Right atrium auricular region (tissue), 2 donors: ENCODE measurements around the gene PRICKLE3. TPM values are rescaled to one million over a fixed set of nuclear protein-coding genes. Genes with fewer than 3 reads are reported as not detected.
"Not testable (repeated sequence)": the region's sequence is repeated elsewhere in the genome, so short reads cannot be mapped to it uniquely, and the experiment has no call there.

ENCODE experiments used
- DNase-seq: peaks from one replicate; pipeline ENCODE4 v3.0.0-alpha.2; 2019; ENCODE audit warnings: low spot score
- H3K27ac ChIP-seq, 2 donors: fragments of 200-600 bp; sonication (generic); 1 replicate in 1 of 2; 2 replicates in 1 of 2; pipeline ENCODE4 v1.5.1; 2016 to 2019
- H3K27me3 ChIP-seq, 2 donors: fragments of 200-600 bp; sonication (generic); one replicate each; pipeline versions ENCODE4 v1.5.1 to v1.6.0; 2017 to 2019
- H3K36me3 ChIP-seq: fragments of 200-600 bp; sonication (generic); one replicate; pipeline ENCODE4 v1.5.1; 2016
- H3K4me1 ChIP-seq, 2 donors: fragments of 200-600 bp; sonication (generic); one replicate each; pipeline versions ENCODE4 v1.5.1 to v1.6.0; 2017 to 2019
- H3K4me3 ChIP-seq, 2 donors: fragments of 200-600 bp; sonication (generic); 1 replicate in 1 of 2; 2 replicates in 1 of 2; pipeline ENCODE4 v1.5.1; 2017 to 2019; ENCODE audit warnings: mild to moderate bottlenecking in 1 of 2, moderate library complexity in 1 of 2
- H3K9me3 ChIP-seq, 2 donors: fragments of 200-600 bp; sonication (generic); one replicate each; pipeline ENCODE4 v1.5.1; 2019
- total RNA-seq, 2 donors: library from RNA; depleted of rRNA; stranded (reverse); fragments of >200 nt; gene quantifications; one replicate each; pipeline ENCODE4 v1.1.0, GENCODE V29; 2016
- TF ChIP-seq, protein P1 (sequence below), 2 donors: fragments of 200-600 bp; sonication (generic); IDR thresholded peaks; one replicate each; pipeline ENCODE4 v1.5.1; 2019; ENCODE audit warnings: antibody characterized with exemption in 2 of 2

The PRICKLE3 gene
- total RNA-seq, 2 donors from 2014 or later = 7.2 to 12.7 TPM

DNA sequence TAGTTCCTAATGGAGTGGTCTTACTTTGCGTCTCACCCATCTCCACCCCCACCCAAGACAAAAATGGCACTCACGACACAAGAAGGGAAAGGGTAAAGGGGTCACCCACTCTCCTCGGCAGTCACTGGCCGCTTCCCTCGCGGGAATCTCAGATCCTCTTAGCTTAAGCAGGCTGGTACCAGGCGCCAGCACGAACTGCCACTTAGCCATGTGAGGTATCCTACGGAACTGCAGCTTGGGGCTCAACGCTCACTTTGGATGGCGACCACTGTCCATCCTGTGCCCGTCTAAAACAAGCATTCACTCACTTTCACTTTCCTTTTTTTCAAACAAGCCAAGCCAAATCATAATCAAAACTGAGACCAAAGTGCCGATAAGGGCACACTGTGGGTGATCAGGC is 38.2 kb downstream of the PRICKLE3 start:
- TF ChIP-seq, protein P1, sequence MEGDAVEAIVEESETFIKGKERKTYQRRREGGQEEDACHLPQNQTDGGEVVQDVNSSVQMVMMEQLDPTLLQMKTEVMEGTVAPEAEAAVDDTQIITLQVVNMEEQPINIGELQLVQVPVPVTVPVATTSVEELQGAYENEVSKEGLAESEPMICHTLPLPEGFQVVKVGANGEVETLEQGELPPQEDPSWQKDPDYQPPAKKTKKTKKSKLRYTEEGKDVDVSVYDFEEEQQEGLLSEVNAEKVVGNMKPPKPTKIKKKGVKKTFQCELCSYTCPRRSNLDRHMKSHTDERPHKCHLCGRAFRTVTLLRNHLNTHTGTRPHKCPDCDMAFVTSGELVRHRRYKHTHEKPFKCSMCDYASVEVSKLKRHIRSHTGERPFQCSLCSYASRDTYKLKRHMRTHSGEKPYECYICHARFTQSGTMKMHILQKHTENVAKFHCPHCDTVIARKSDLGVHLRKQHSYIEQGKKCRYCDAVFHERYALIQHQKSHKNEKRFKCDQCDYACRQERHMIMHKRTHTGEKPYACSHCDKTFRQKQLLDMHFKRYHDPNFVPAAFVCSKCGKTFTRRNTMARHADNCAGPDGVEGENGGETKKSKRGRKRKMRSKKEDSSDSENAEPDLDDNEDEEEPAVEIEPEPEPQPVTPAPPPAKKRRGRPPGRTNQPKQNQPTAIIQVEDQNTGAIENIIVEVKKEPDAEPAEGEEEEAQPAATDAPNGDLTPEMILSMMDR (IDR thresholded peaks at IDR 0.05) = no peak
- no peaks in the 10 kb centered on the region for H3K4me1 ChIP-seq
- no peak overlapping the region for H3K27ac ChIP-seq
- H3K27me3 ChIP-seq = no peaks in the 10 kb centered on the region
- no peaks in the 10 kb centered on the region for H3K9me3 ChIP-seq
- no peak for DNase-seq
- no peaks in the 10 kb centered on the region for H3K36me3 ChIP-seq
- H3K4me3 ChIP-seq = no peak overlapping the region

DNA sequence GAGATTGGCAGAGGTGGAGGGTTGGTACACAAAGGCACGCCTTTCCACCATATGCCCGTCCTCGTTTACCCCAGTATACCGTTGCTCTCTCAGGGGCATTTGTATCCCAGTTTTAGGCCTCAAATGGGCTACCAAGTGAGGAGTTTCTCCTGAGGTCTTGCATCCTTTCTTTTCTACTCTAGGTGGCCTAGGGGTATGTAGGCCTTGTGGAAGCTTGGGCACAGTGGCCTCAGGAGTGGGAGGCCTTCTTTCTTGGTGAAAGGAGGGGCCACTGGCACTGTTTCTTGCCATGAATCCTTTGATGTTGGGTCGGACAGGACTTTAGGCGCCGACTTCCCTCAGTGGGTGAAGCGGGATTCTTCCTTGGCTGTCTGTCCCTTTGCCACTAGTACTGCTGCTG is 38.9 kb downstream of the PRICKLE3 start:
- H3K36me3 ChIP-seq = no peaks in the 10 kb centered on the region
- TF ChIP-seq, protein P1 (IDR thresholded peaks at IDR 0.05) = no peak
- no peaks in the 10 kb centered on the region for H3K27me3 ChIP-seq
- H3K4me1 ChIP-seq = no peaks in the 10 kb centered on the region
- H3K27ac ChIP-seq = no peak overlapping the region
- no peaks in the 10 kb centered on the region for H3K9me3 ChIP-seq
- no peak overlapping the region for H3K4me3 ChIP-seq
- DNase-seq = no peak

DNA sequence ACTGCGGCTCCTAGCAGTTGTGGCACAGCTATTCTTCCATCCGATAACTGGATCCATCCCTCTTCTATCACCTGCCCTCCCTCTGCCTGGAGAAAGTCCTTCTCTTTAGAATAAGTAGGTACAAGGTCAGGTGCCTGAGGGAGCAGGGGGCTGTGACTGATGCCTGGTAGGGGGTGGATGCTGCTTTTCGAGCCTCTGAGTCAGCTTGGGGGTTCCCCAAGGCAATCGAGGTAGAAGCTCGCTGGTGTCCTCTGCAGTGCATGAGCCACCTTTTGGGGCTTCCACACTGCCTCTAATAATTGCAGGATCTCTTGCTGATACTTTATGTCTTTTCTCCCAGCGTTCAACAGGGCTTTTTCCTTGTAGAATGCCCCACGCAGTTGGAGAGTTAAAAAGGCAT is 43.0 kb downstream of the PRICKLE3 start:
- DNase-seq, H3K27me3 ChIP-seq, H3K4me1 ChIP-seq, H3K27ac ChIP-seq, H3K36me3 ChIP-seq, H3K4me3 ChIP-seq: not testable (repeated sequence)
- H3K9me3 ChIP-seq = peaks cover 7 to 29% of the 10 kb centered on the region in 2 donors

- DNase-seq, H3K4me3 ChIP-seq, H3K27me3 ChIP-seq, H3K4me1 ChIP-seq, H3K27ac ChIP-seq, H3K36me3 ChIP-seq: not testable (repeated sequence)
- H3K9me3 ChIP-seq = peaks cover 7 to 29% of the 10 kb centered on the region in 2 donors
- TF ChIP-seq, protein P1 (IDR thresholded peaks at IDR 0.05) = peak; percentile 21 to 59
Observed at GRCh38 chrX:49142264-49142663, 43.9 kb downstream of the PRICKLE3 start.

GRCh38 chrX:49139713-49140112 is 46.5 kb downstream of the PRICKLE3 start:
- Histone ChIP-seq H3K9me3 (peaks cover 7 to 29% of the 10 kb centered on the region in 2 donors), H3K36me3 (no peaks in the 10 kb centered on the region), H3K27me3 (no peaks in the 10 kb centered on the region), H3K4me1 (no peaks in the 10 kb centered on the region), H3K27ac (no peak overlapping the region), H3K4me3 (no peak overlapping the region)
- TF ChIP-seq, protein P1 (IDR thresholded peaks at IDR 0.05) = no peak
- DNase-seq = no peak

- no peak for DNase-seq
- no peak overlapping the region for H3K27ac ChIP-seq
- no peaks in the 10 kb centered on the region for H3K36me3 ChIP-seq
- no peaks in the 10 kb centered on the region for H3K27me3 ChIP-seq
- TF ChIP-seq, protein P1 (IDR thresholded peaks at IDR 0.05) = no peak
- H3K4me1 ChIP-seq = no peaks in the 10 kb centered on the region
- peaks cover 7 to 29% of the 10 kb centered on the region in 2 donors for H3K9me3 ChIP-seq
- no peak overlapping the region for H3K4me3 ChIP-seq
Observed at GRCh38 chrX:49137492-49137891, 48.7 kb downstream of the PRICKLE3 start.
